ENCODE results near the gene NPHP4.

Gene NPHP4

GRCh38 chr1:5814046-5814619, 178.1 kb downstream of the NPHP4 start:
- in situ Hi-C loops (cut with MboI; ENCODE audit: low sequenced_read_pairs, unreplicated experiment) = no loop called here
- DNase-seq (ENCODE audit: low spot score) = no peak

DNA sequence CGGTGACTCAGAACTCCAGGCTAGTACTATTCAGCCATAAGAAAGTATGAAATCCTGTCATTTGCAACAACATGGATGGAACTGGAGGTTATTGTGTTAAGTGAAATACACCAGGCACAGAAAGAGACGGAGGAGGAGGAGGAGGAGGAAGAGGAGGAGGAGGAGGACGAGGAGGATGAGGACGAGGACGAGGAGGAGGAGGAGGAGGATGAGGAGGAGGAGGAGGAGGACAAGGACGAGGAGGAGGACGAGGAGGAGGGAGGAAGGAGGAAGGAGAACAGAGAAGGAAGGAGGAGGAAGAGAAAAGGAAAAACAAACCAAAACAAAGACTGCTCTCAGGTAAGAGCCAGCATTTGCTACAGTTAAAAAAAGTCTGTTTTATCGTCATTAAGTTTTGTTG, 178.7 kb downstream of the NPHP4 start:
- no peak for TF ChIP-seq CTCF (IDR thresholded peaks at IDR 0.05; ENCODE audit: borderline replicate concordance, control extremely low read depth, extremely low read depth, insufficient read depth, missing control alignments)

More at GRCh38 chr1:5814046-5814619, 178.1 kb downstream of the NPHP4 start:
- TF ChIP-seq CTCF (IDR thresholded peaks at IDR 0.05; ENCODE audit: borderline replicate concordance, control extremely low read depth, extremely low read depth, insufficient read depth, missing control alignments) = no peak

More for the DNA sequence above, 178.7 kb downstream of the NPHP4 start:
- DNase-seq (ENCODE audit: low spot score) = no peak
- in situ Hi-C loops (cut with MboI; ENCODE audit: low sequenced_read_pairs, unreplicated experiment) = no loop called here
